Stimulated activated CD4-positive, alpha-beta T cell treated with anti-CD3 and anti-CD28 coated beads, Interleukin-4, amount 100 ng/mL, for 24 hours (primary cell): ENCODE data around the gene KRTAP12-2.

Source experiments
- DNase-seq: peaks from one replicate; pipeline ENCODE4 v3.0.0-alpha.2; 2020

The KRTAP12-2 gene, protein sequence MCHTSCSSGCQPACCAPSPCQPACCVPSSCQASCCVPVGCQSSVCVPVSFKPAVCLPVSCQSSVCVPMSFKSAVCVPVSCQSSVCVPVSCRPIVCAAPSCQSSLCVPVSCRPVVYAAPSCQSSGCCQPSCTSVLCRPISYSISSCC

GRCh38 chr21:44666401-44667320 lies at the start of gene KRTAP12-2:
Gene KRTAP12-2 (minus strand): TSS chr21:44666927. CDS start chr21:44666886, 41 bp downstream.
- DNase-seq = no peak

GRCh38 chr21:44714905-44715304 lies 48.2 kb upstream of the KRTAP12-2 start:
- DNase-seq = no peak

- no peak for DNase-seq
Observed at GRCh38 chr21:44713846-44714245, 47.1 kb upstream of the KRTAP12-2 start.

- no peak for DNase-seq
Observed at GRCh38 chr21:44713130-44713529, 46.4 kb upstream of the KRTAP12-2 start.

DNA sequence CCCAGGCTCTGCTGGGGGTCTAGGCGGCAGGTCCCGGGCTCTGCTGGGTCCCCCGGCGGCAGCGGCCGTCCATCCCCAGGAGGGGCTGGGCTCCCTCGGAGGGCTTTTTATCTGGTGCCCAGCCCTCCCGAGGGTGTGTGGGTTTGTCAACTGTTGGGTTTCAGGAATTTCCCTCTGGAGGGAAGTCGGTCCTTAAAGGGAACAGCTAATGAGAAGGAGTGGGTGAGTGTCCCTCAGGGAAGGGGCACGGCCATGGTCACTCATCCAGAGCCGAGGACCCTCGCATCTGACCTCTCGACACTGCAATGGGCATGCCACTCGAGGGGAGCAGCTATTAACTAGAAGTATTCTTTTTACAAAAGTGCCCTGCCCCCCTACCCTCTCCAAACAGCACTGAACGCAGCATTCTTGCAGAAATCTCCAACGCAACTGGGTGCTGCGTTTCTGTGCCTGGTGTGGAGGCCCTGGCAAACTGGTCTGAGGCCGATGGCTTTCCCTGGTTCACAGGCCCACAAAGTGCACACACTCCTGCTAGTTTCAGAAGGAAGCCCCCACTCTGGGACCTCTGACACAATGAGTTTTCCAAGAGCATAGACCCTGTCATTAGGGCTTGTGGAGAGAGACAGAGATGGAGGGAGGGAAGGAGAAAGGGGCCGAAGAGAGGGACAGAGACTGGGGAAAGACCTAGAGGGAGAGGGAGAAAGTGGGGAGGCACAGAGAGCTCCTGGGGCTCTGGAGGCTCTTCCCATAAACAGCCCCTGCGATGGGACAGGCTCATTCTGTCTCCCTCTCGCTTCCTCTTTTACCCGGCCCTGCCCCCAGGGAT lies 45.7 kb upstream of the KRTAP12-2 start:
- no peak for DNase-seq

DNA sequence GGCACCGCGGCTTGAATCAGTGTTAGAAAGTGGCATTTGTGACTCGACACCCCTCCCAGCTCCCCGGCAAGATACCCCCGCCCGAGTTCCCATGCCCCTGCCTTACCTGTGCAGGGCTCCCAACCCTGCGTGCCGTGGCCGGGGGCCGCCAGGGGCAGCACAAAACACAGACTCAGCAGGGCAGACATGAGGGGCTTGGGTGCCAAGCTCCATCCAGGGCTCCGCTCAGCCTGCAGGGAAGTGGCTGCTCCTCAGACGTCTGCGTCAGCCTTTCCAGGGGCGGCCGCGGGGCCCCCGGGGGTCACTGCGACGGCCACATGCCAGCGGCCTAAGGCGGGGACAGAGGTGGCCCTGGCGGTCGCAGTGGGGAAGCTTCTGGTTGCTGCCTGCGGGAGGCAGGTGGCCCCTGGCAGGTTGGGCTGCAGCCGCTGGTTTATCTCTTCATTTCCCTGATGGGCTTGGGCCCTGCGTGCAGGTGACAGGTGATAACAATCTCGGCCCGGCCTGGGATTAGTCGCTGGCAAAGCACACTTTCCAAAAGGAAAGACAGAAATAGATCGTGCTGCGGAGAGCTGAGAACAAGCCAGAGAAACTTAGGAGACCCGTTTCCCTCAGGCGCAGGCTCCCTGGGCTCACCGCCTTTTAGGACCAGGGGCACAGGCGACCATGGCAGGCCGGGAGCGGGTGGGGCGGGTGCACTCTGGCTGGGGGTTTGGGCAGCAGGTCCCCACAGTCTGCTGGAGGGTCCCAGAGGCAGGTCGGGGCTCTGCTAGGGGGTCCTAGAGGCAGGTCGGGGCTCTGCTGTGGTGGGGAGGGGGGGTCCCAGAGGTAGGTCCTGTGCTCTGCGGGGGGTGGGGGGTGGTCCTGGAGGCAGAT lies 44.8 kb upstream of the KRTAP12-2 start, which contains the start of gene TSPEAR:
TSPEAR (minus strand) TSS at position 246 of the 876 bp plus-strand sequence; CDS start at position 188, 58 bp downstream.
- DNase-seq = no peak

- DNase-seq = no peak
Observed at GRCh38 chr21:44710756-44711326, 44.1 kb upstream of the KRTAP12-2 start.

DNA sequence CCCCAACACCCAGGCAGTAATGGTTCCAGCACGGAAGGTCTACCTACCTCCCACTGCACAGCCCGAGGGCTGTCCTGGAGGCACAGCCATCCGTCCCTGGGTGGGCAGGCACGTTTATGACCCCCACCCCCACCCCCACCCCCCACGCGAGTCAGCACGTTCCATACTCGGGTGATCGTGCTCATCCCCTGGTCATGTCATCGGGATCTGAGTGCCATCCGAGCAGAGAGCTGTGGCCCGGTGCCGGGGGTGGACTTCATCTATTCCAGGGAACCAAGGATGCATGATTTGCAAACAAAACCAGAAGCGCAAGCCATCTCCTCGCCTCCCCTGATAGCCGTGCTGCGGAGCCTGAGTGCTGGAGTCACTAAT lies 43.6 kb upstream of the KRTAP12-2 start:
- DNase-seq = no peak

DNA sequence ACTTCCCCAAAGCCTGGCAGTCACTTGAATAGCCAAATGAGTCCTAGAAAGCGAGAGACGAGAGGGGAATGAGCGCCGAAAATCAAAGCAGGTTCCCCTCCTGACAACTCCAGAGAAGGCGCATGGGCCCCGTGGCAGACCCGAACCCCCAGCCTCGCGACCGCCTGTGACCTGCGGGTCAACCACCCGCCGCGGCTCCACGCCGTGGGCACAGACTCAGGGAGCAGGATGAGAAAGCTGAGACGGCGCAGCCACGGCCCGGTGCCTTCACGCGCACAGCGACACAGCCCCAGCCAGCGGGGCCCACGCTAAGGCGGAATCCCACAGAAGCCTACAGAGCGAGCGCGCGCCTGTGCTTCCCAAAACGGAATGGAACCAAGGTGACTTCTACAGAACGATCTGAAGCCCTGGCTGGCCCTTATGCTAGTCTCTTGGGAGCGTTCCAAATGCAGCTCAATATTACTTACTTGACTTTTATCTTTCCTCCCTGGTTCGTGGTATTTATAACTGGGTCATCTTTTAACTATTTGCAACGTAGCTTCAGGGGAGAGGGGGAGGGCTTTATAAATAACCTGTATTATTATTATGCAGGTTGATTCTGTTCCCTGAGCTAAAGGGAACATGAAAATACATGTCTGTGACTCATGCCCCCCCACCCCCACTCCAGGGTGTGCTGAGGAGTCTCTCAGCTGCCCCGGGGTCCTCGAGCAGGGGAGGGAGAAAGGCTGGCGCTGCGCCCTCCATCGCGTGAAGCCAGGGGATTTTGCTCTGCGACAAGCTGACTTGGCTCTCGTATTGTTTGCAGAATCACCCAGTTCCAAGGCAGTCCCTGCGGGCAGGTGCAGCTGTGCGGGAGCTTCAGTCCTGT lies 42.9 kb upstream of the KRTAP12-2 start:
- DNase-seq = peak; percentile 26

DNA sequence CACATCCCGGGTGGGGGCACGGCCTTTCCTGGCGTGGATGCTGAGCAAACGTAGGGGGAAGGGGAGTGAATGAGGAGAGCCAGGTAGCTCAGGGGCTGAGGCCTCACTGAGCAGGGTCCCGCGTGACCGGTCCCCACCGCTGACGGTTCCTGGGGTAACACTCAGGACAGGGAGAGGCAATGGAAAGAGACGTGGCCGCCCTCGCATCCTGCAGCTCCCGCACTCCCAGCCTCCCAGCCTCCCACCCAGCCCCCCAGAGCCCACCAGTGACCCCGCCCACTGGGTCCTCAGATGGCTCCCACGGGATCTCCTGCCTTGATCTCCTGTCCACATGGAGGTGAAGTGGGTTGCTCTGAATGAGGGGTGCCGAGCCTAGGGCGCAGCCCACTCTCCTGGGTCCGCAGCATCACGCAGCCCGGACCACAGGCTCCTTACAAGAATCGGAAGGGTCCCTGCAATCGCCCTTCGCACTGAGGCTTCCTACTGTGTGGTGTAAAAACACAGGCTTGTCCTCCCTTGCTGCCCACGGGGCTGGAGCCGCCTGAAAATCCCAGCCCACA lies 42.2 kb upstream of the KRTAP12-2 start:
- DNase-seq = no peak

DNA sequence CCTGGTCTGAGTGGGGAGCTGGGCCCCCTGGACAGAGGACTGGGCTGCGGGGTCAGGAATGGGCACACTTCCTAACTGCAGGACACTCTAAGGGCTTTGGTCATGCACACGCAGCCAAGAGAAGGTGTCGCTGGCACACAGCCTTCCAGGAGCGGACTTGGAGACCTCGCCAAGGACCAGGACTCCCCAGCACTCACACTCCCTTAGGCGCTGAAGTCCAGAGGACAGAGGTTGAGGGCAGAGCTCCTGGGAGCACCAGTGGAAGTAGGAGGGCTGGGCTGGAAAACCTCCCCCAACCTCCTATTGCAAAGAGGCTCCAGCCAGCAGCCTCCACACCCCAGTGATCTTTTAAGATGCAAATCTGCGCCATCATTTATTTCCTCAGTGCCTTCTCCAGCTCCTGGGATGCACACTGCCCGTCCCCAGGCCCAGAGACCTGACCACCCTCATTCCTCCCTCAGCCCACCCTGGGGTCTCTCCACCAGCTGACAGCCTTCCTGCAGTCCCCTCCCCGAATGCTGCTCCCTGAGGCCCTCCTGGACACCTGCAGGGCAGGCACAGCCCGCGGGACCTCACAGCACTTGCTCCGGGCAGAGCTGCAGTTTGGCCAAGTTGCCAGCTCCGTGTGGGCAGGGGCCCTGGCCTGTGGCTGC lies 41.6 kb upstream of the KRTAP12-2 start:
- DNase-seq = no peak

DNA sequence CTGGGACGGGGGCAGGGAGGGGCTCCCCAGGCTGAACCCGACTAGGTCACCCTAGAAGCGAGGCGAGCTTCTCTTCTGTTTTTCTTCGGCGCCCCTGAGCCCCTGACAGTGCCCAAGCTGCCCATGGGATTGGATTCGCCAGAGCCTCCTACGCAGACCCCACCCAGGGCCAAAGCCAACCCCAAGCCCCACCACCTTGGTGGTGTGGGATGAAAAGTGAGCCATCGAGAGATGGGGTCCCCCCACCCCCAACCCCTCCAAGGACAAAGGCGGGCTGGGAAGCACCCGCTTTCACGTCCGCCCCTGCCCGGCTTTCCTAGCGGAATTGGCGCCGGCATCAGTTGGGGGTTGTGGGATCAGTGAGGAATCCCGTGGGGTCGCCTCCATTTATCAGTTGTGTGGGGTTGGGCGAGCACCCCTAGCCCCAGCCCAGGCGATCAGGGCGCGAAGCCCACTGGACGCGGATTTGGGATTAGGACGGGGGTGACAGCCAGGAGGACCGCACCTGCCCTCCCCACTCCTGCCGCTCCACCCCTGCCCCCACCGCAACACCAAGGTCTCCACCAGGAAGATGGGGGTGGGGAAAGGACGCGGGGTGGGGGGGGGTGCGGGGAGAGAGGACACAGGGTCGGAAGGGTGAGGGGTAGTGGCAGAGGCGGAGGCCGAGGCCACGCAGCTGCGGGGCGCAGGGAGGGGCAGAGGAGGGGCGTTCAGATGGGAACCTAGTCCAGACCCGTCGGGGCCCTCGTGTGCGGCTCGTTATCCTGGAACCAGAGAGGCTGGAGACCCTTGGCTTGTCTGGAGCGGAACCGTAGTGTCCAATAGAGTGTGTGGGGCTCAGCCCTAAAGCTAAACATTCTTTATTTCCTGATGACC lies 40.2 kb upstream of the KRTAP12-2 start:
- DNase-seq = no peak

DNA sequence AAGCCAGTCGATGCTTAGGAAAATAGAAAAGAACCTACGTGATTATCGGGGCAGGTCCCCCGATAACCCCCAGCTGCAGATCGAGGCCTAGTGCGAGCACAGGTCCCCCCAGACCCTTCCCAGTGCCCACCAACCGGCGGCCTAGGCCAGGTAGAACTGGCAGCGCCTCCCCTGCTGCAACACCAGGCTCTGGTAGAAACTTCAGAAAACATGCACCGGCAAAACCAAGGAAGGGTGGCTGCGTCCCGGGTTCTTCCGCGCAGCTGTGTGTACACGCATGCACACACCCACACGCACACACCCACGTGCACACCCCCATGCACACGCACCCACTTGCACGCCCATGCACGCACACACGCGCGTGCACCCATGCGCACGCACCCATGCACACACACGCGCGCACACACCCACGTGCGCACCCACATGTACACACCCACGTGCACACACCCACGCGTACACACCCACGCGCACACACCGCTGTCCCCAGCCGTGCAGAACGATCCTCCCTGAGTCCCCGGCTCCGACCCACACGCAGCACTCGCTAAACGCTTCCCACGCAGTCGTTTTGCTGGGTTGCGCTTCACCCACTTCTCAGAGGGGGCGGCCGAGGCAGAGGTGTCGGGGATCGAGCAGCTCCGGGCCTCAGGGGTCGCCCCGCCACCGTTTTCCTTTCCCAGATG lies 39.4 kb upstream of the KRTAP12-2 start:
- DNase-seq = no peak

DNA sequence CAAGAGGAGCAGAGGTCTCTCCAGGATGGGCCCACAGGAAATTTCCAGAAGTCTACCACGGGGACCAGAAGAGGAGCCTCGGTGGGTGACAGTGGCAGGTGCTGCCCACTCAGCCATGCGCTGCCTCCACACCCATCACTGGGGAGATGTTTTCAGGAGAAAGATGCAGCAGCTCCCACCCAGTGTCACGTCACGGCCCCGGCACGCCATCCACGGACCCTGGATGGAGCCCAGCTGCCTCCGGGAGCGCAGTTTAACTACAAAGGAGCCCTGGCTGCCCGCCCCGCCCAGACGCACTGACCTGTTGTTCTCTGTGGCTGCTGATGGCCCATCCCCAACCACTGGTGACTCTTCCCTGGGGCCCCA lies 37.9 kb upstream of the KRTAP12-2 start:
- DNase-seq = no peak

DNA sequence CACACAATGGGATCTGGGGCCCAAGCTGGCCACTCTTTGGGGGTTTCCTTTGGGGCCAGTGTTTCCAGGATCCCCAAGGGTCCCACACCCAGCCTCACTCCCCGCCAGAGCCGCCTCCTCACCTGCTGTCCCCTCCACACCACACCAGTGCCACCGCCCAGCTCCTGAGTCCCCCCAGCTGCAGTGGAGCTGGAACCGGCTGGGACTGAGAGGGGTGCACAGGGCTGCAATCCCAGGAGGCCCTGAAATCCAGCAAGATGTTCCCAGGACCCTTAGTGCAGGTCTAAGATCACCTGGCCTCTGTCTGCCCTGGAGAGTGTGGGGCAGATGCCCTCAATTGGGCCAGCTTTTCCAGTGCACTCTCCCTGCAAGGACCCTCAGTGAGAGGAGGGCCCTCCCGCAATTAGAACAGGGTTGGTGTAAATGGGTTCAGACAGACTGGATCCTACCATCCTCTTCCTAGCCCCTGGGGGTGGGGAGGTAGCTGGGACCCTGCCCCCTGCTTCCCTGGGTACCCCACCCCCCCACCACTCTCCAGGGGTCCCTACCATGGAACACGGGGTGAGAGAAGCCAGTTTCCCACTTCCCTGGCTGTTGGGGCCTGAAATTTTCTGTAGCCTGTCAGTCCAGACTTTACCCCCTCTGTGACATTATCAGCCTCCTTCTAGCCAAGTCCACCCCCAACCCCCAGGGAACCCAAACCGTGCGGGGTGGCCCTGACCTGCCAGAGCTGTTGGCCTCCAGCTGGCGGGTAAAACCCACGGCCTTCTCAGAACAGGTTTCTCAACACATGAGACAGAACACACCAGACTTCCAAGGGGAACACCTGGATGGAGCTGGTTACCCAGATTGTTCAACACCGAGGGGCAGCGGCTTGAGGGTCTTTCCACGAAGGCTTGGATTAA lies 37.3 kb upstream of the KRTAP12-2 start:
- no peak for DNase-seq

- no peak for DNase-seq
Observed at GRCh38 chr21:44702973-44703730, 36.4 kb upstream of the KRTAP12-2 start.
